HUES64 (cell line): ENCODE data around the gene RAPGEF5.

Source experiments
- H3K27ac ChIP-seq: 2 replicates; pipeline ENCODE4 v1.7.0; 2013; ENCODE audit warnings: low read depth, low read length, inconsistent platforms
- H3K27me3 ChIP-seq: 2 replicates; pipeline ENCODE4 v1.6.1; 2013; ENCODE audit warnings: mild to moderate bottlenecking, low read length; ENCODE audit not compliant: insufficient read depth
- H3K36me3 ChIP-seq: 2 replicates; pipeline ENCODE4 v1.6.1; 2013; ENCODE audit warnings: mild to moderate bottlenecking, low read length; ENCODE audit not compliant: insufficient read depth
- H3K4me1 ChIP-seq: 2 replicates; pipeline ENCODE4 v1.6.1; 2013; ENCODE audit warnings: mild to moderate bottlenecking, low read length, moderate library complexity; ENCODE audit not compliant: insufficient read depth
- H3K4me3 ChIP-seq: 2 replicates; pipeline ENCODE4 v1.5.1; 2013; ENCODE audit warnings: mild to moderate bottlenecking, low read length, moderate library complexity
- H3K9ac ChIP-seq: 2 replicates; pipeline ENCODE4 v1.6.1; 2013; ENCODE audit warnings: mild to moderate bottlenecking, low read depth, low read length
- H3K9me3 ChIP-seq: 2 replicates; pipeline ENCODE4 v1.6.1; 2013; ENCODE audit warnings: low read depth, low read length; ENCODE audit not compliant: insufficient read depth
- WGBS: fragments of 150-250, 120-280 bp; methylation state at CpG from one replicate; pipeline ENCODE4 v1.1.7; 2013; ENCODE audit warnings: missing lambda C conversion rate; 5-methylcytosine and 5-hydroxymethylcytosine counted together

RAPGEF5 gene

GRCh38 chr7:22256541-22257096 lies 100.3 kb downstream of the RAPGEF5 start:
- Histone ChIP-seq H3K4me3 (no peak overlapping the region), H3K27me3 (no peaks in the 10 kb centered on the region), H3K36me3 (no peaks in the 10 kb centered on the region), H3K9me3 (no peaks in the 10 kb centered on the region), H3K4me1 (peaks cover 26% of the 10 kb centered on the region), H3K27ac (no peak overlapping the region), H3K9ac (no peak overlapping the region)
- WGBS: 85% methylated on average over 2 of the region's 2 CpGs

GRCh38 chr7:22255834-22256233 lies 101.1 kb downstream of the RAPGEF5 start:
- Histone ChIP-seq H3K36me3 (no peaks in the 10 kb centered on the region), H3K27ac (no peak overlapping the region), H3K4me1 (peaks cover 33% of the 10 kb centered on the region), H3K4me3 (no peak overlapping the region), H3K9ac (no peak overlapping the region), H3K27me3 (no peaks in the 10 kb centered on the region), H3K9me3 (no peaks in the 10 kb centered on the region)
- WGBS: 57% methylated on average over 1 of the region's 1 CpG

- H3K27ac ChIP-seq: no peak overlapping the region
- no peak overlapping the region for H3K9ac ChIP-seq
- WGBS: 93% methylated on average over 1 of the region's 1 CpG
- no peak overlapping the region for H3K4me3 ChIP-seq
- H3K27me3 ChIP-seq: no peaks in the 10 kb centered on the region
- no peaks in the 10 kb centered on the region for H3K36me3 ChIP-seq
- H3K4me1 ChIP-seq: peaks cover 33% of the 10 kb centered on the region
- H3K9me3 ChIP-seq: no peaks in the 10 kb centered on the region
These were observed 101.6 kb downstream of the RAPGEF5 start for GRCh38 chr7:22255342-22255741.

GRCh38 chr7:22252936-22253536 lies 103.9 kb downstream of the RAPGEF5 start:
- 92% methylated on average over 7 of the region's 7 CpGs for WGBS
- Histone ChIP-seq H3K9ac (no peak overlapping the region), H3K27ac (no peak overlapping the region), H3K9me3 (no peaks in the 10 kb centered on the region), H3K4me3 (no peak overlapping the region), H3K27me3 (no peaks in the 10 kb centered on the region), H3K36me3 (no peaks in the 10 kb centered on the region), H3K4me1 (peaks cover 38% of the 10 kb centered on the region)

- whole genome bisulfite sequencing: 67% methylated on average over 2 of the region's 2 CpGs
- Histone ChIP-seq H3K27ac (no peak overlapping the region), H3K4me1 (peaks cover 38% of the 10 kb centered on the region), H3K27me3 (no peaks in the 10 kb centered on the region), H3K9ac (no peak overlapping the region), H3K4me3 (no peak overlapping the region), H3K36me3 (no peaks in the 10 kb centered on the region), H3K9me3 (no peaks in the 10 kb centered on the region)
These were observed 104.9 kb downstream of the RAPGEF5 start for GRCh38 chr7:22252016-22252415.

- no peak overlapping the region for H3K9ac ChIP-seq
- H3K9me3 ChIP-seq: no peaks in the 10 kb centered on the region
- H3K4me1 ChIP-seq: peaks cover 31% of the 10 kb centered on the region
- H3K27me3 ChIP-seq: no peaks in the 10 kb centered on the region
- H3K27ac ChIP-seq: no peak overlapping the region
- no peak overlapping the region for H3K4me3 ChIP-seq
- WGBS: 88% methylated on average over 2 of the region's 2 CpGs
- H3K36me3 ChIP-seq: no peaks in the 10 kb centered on the region
These were observed 105.7 kb downstream of the RAPGEF5 start for GRCh38 chr7:22251281-22251680.

- H3K27me3 ChIP-seq: no peaks in the 10 kb centered on the region
- WGBS: 96% methylated on average over 4 of the region's 4 CpGs
- H3K27ac ChIP-seq: no peak overlapping the region
- H3K4me3 ChIP-seq: no peak overlapping the region
- no peak overlapping the region for H3K9ac ChIP-seq
- H3K36me3 ChIP-seq: no peaks in the 10 kb centered on the region
- no peaks in the 10 kb centered on the region for H3K9me3 ChIP-seq
- H3K4me1 ChIP-seq: peaks cover 28% of the 10 kb centered on the region
These were observed 106.6 kb downstream of the RAPGEF5 start for GRCh38 chr7:22250390-22250789.

GRCh38 chr7:22248111-22248809 lies 108.7 kb downstream of the RAPGEF5 start:
- H3K36me3 ChIP-seq: no peaks in the 10 kb centered on the region
- no peak overlapping the region for H3K27ac ChIP-seq
- WGBS: 95% methylated on average over 6 of the region's 7 CpGs
- H3K9me3 ChIP-seq: no peaks in the 10 kb centered on the region
- H3K27me3 ChIP-seq: no peaks in the 10 kb centered on the region
- H3K4me3 ChIP-seq: no peak overlapping the region
- H3K4me1 ChIP-seq: peaks cover 28% of the 10 kb centered on the region
- no peak overlapping the region for H3K9ac ChIP-seq

- Histone ChIP-seq H3K4me1 (no peaks in the 10 kb centered on the region), H3K36me3 (no peaks in the 10 kb centered on the region), H3K9me3 (no peaks in the 10 kb centered on the region), H3K27me3 (no peaks in the 10 kb centered on the region), H3K4me3 (no peak overlapping the region), H3K27ac (no peak overlapping the region), H3K9ac (no peak overlapping the region)
- 96% methylated on average over 2 of the region's 2 CpGs for WGBS
These were observed 115.1 kb downstream of the RAPGEF5 start for GRCh38 chr7:22241805-22242390.

- no peak overlapping the region for H3K27ac ChIP-seq
- H3K27me3 ChIP-seq: no peaks in the 10 kb centered on the region
- H3K36me3 ChIP-seq: no peaks in the 10 kb centered on the region
- no peaks in the 10 kb centered on the region for H3K9me3 ChIP-seq
- no peak overlapping the region for H3K4me3 ChIP-seq
- H3K9ac ChIP-seq: no peak overlapping the region
- no peaks in the 10 kb centered on the region for H3K4me1 ChIP-seq
These were observed 115.9 kb downstream of the RAPGEF5 start for GRCh38 chr7:22240904-22241571.
